NCI-H1105 treated with DMSO at 0.1 percent for 48 hours (cell line): ENCODE data around the gene GMCL1.
"Not testable (repeated sequence)": the region's sequence is repeated elsewhere in the genome, so short reads cannot be mapped to it uniquely, and the experiment has no call there.

Experiments used
- DNase-seq: peaks from one replicate; lab custom pipeline; 2025; lab: John Stamatoyannopoulos, UW

GMCL1 gene

GRCh38 chr2:69848186-69848790 is 18.8 kb downstream of the GMCL1 start:
- DNase-seq: no peak

GRCh38 chr2:69858261-69858660 is 28.8 kb downstream of the GMCL1 start:
- no peak for DNase-seq

- DNase-seq: no peak
Measured at GRCh38 chr2:69863298-69863697, 33.8 kb downstream of the GMCL1 start.

- no peak for DNase-seq
Measured at GRCh38 chr2:69888451-69888850, 59.0 kb downstream of the GMCL1 start.

GRCh38 chr2:69889302-69889701 is 59.8 kb downstream of the GMCL1 start:
- no peak for DNase-seq

GRCh38 chr2:69890881-69891280 is 61.4 kb downstream of the GMCL1 start:
- DNase-seq: no peak

- DNase-seq: not testable (repeated sequence)
Measured at GRCh38 chr2:69892838-69893424, 63.5 kb downstream of the GMCL1 start.

GRCh38 chr2:69893684-69894551 is 64.5 kb downstream of the GMCL1 start, which contains the start of gene SNRNP27:
Gene SNRNP27, plus strand, starts transcription at chr2:69893956. Its CDS starts 29 bp downstream, at chr2:69893985.
- peak; percentile 75 for DNase-seq

- DNase-seq: not testable (repeated sequence)
Measured at GRCh38 chr2:69894737-69895136, 65.3 kb downstream of the GMCL1 start.

GRCh38 chr2:69902213-69902922 is 72.9 kb downstream of the GMCL1 start:
- no peak for DNase-seq

GRCh38 chr2:69907216-69907615 is 77.8 kb downstream of the GMCL1 start:
- no peak for DNase-seq

GRCh38 chr2:69911985-69912563 is 82.6 kb downstream of the GMCL1 start:
- DNase-seq: peak; percentile 74

GRCh38 chr2:69914164-69914949 is 84.9 kb downstream of the GMCL1 start:
- peak; percentile 100 for DNase-seq

GRCh38 chr2:69914950-69915945 is 85.8 kb downstream of the GMCL1 start, which contains the start of gene MXD1:
Gene MXD1, plus strand, starts transcription at chr2:69915109. Its CDS starts 222 bp downstream, at chr2:69915331.
- no peak for DNase-seq

GRCh38 chr2:69916106-69916505 is 86.6 kb downstream of the GMCL1 start:
- DNase-seq: no peak

GRCh38 chr2:69917852-69918251 is 88.4 kb downstream of the GMCL1 start:
- DNase-seq: no peak

- DNase-seq: no peak
Measured at GRCh38 chr2:69918401-69918800, 88.9 kb downstream of the GMCL1 start.

GRCh38 chr2:69923116-69923515 is 93.7 kb downstream of the GMCL1 start:
- DNase-seq: no peak

- DNase-seq: no peak
Measured at GRCh38 chr2:69926849-69927515, 97.5 kb downstream of the GMCL1 start.
